Keratinocyte (primary cell): ENCODE data around the gene STK36. TPM values are rescaled to one million over a fixed set of nuclear protein-coding genes. Genes with fewer than 3 reads are reported as not detected.

Experiments used
- DNase-seq: peaks from one replicate; pipeline ENCODE4 v3.0.0-alpha.2; 2011; ENCODE audit warnings: low read depth, missing footprints, low spot score
- FAIRE-seq: peaks from 2 replicates; lab custom pipeline; 2011; peaks lifted over from hg19 to GRCh38; lab: Jason Lieb, UNC
- H2AFZ ChIP-seq: 2 replicates; pipeline ENCODE4 v1.6.0; 2012; ENCODE audit warnings: low read length, control low read depth, inconsistent platforms; ENCODE audit not compliant: control insufficient read depth
- H3K27ac ChIP-seq: 2 replicates; pipeline ENCODE4 v1.5.1; 2011; ENCODE audit warnings: low read length; ENCODE audit not compliant: control insufficient read depth, insufficient read depth
- H3K27me3 ChIP-seq: 3 replicates; pipeline ENCODE4 v1.6.0; 2011; ENCODE audit warnings: low read length; ENCODE audit not compliant: control insufficient read depth, insufficient read depth; ENCODE audit errors: extremely low read depth
- H3K36me3 ChIP-seq, 2 experiments: 2 replicates in 1 of 2; 3 replicates in 1 of 2; pipeline ENCODE4 v1.5.1; 2011; ENCODE audit warnings: low read length in 2 of 2, mild to moderate bottlenecking in 1 of 2; ENCODE audit not compliant: control insufficient read depth in 2 of 2, insufficient read depth in 2 of 2; ENCODE audit errors: extremely low read depth in 1 of 2
- H3K4me1 ChIP-seq: 3 replicates; pipeline ENCODE4 v1.5.1; 2011; ENCODE audit warnings: low read length; ENCODE audit not compliant: control insufficient read depth, insufficient read depth; ENCODE audit errors: extremely low read depth
- H3K4me2 ChIP-seq: 3 replicates; pipeline ENCODE4 v1.6.0; 2011; ENCODE audit warnings: low read depth, low read length; ENCODE audit not compliant: control insufficient read depth, insufficient read depth; ENCODE audit errors: extremely low read depth
- H3K4me3 ChIP-seq, 3 experiments: fragments of 200-600 bp in 1 of 3; sonication (generic) in 1 of 3; 2 replicates in 2 of 3; 3 replicates in 1 of 3; pipeline ENCODE4 v1.5.1; 2011 to 2016; ENCODE audit warnings: low read length in 3 of 3, mild to moderate bottlenecking in 3 of 3, control low read depth in 2 of 3, inconsistent platforms in 1 of 3, low read depth in 1 of 3, mixed read lengths in 1 of 3, mixed run types in 1 of 3, moderate library complexity in 1 of 3; ENCODE audit not compliant: control insufficient read depth in 2 of 3, insufficient read depth in 2 of 3; ENCODE audit errors: extremely low read depth in 1 of 3
- H3K79me2 ChIP-seq: 2 replicates; pipeline ENCODE4 v1.6.0; 2012; ENCODE audit warnings: low read length; ENCODE audit not compliant: control insufficient read depth, insufficient read depth
- H3K9ac ChIP-seq: 3 replicates; pipeline ENCODE4 v1.6.0; 2011; ENCODE audit warnings: low read length; ENCODE audit not compliant: control insufficient read depth, insufficient read depth; ENCODE audit errors: extremely low read depth
- H3K9me1 ChIP-seq: 3 replicates; pipeline ENCODE4 v1.6.0; 2011; ENCODE audit warnings: low read length; ENCODE audit not compliant: control insufficient read depth, insufficient read depth; ENCODE audit errors: extremely low read depth
- H3K9me3 ChIP-seq: 2 replicates; pipeline ENCODE4 v1.5.1; 2012; ENCODE audit warnings: low read depth, low read length; ENCODE audit not compliant: control insufficient read depth
- H4K20me1 ChIP-seq: 3 replicates; pipeline ENCODE4 v1.6.0; 2011; ENCODE audit warnings: low read length; ENCODE audit not compliant: control insufficient read depth, insufficient read depth; ENCODE audit errors: extremely low read depth
- CTCF ChIP-seq, 3 experiments: IDR thresholded peaks in 1 of 3; conservative IDR thresholded peaks in 1 of 3; optimal IDR thresholded peaks in 1 of 3; 2 replicates in 2 of 3; 3 replicates in 1 of 3; pipeline versions ENCODE3 to v1.5.1; 2011; ENCODE audit warnings: low read length in 3 of 3, mild to moderate bottlenecking in 3 of 3, moderate library complexity in 2 of 3, control low read depth in 1 of 3, inconsistent platforms in 1 of 3; ENCODE audit not compliant: insufficient read depth in 2 of 3; ENCODE audit errors: extremely low read depth in 1 of 3
- EZH2 ChIP-seq: IDR thresholded peaks from one replicate; pipeline ENCODE4 v1.6.1; 2012; ENCODE audit warnings: inconsistent platforms, mild to moderate bottlenecking, low read length, moderate library complexity
- dilution Hi-C: fragments of 300-500 bp; cut with MboI; formaldehyde crosslinking; loops from one replicate; pipeline ENCODE4 v1.7.0; 2020; ENCODE audit warnings: low sequenced_read_pairs; ENCODE audit not compliant: extremely low pct_ligation_motif_present
- polyA plus RNA-seq, 5 experiments: library from polyadenylated mRNA; depleted of rRNA in 3 of 5; stranded (reverse) in 3 of 5; stranded (forward) in 1 of 5; unstranded in 1 of 5; fragments of >200 nt; gene quantifications; 1 replicate in 1 of 5; 2 replicates in 3 of 5; 3 replicates in 1 of 5; pipeline versions ENCODE4 v1.2.1 to v1.2.3, GENCODE V29; 2011 to 2012; ENCODE audit warnings: missing spikeins in 2 of 5, low read depth in 1 of 5, low replicate concordance in 1 of 5

Gene STK36
- polyA plus RNA-seq, 1 donor (not counting 4 experiments of a cell fraction or from before 2014, with no cell fraction given): 19.0 TPM

GRCh38 chr2:218732052-218732760, 60.3 kb downstream of the STK36 start:
- Histone ChIP-seq H3K27ac (peak overlapping the region; percentile 95), H3K9me1 (no peaks in the 10 kb centered on the region), H3K27me3 (no peaks in the 10 kb centered on the region), H3K9ac (peak overlapping the region; percentile 65), H3K4me1 (peaks cover 54% of the 10 kb centered on the region), H2AFZ (no peak overlapping the region), H3K9me3 (no peaks in the 10 kb centered on the region), H3K36me3 (peaks cover 4 to 15% of the 10 kb centered on the region in 2 experiments), H3K4me3 (peak overlapping the region in 1 of 3 experiments; percentile 35), H3K4me2 (peak overlapping the region; percentile 93), H4K20me1 (no peaks in the 10 kb centered on the region), H3K79me2 (peaks cover 56% of the 10 kb centered on the region)
- DNase-seq (no peak), FAIRE-seq (no peak)
- dilution Hi-C loops: no loop called here
- TF ChIP-seq EZH2 (no peak), CTCF (optimal IDR thresholded peaks at IDR 0.05 in 1 of 3, IDR thresholded peaks at IDR 0.05 in 1 of 3, conservative IDR thresholded peaks at IDR 0.05 in 1 of 3; ENCODE audit: extremely low read depth in 1 of 3, insufficient read depth in 2 of 3, low read length in 3 of 3) (no peak)

GRCh38 chr2:218732761-218733158, 60.9 kb downstream of the STK36 start:
- Histone ChIP-seq H3K4me3 (no peak overlapping the region), H3K9me3 (no peaks in the 10 kb centered on the region), H3K27ac (peak overlapping the region; percentile 95), H4K20me1 (no peaks in the 10 kb centered on the region), H3K9me1 (no peaks in the 10 kb centered on the region), H3K36me3 (peaks cover 5 to 18% of the 10 kb centered on the region in 2 experiments), H3K27me3 (no peaks in the 10 kb centered on the region), H3K4me2 (peak overlapping the region; percentile 39), H3K4me1 (peaks cover 54% of the 10 kb centered on the region), H2AFZ (no peak overlapping the region), H3K79me2 (peaks cover 59% of the 10 kb centered on the region), H3K9ac (peak overlapping the region; percentile 40)
- FAIRE-seq (no peak), DNase-seq (no peak)
- dilution Hi-C loops: no loop called here
- TF ChIP-seq EZH2: no peak
- TF ChIP-seq CTCF (optimal IDR thresholded peaks at IDR 0.05 in 1 of 3, IDR thresholded peaks at IDR 0.05 in 1 of 3, conservative IDR thresholded peaks at IDR 0.05 in 1 of 3; ENCODE audit: extremely low read depth in 1 of 3, insufficient read depth in 2 of 3, low read length in 3 of 3): no peak
